Uterus (tissue), 2 donors: ENCODE data around the gene TBX21.

Experiments used
- POLR2A ChIP-seq, 2 donors: fragments of 450-650 bp; IDR thresholded peaks; one replicate each; pipeline ENCODE4 v1.6.1; 2016; ENCODE audit warnings: antibody characterized with exemption in 2 of 2, mild to moderate bottlenecking in 1 of 2, moderate library complexity in 1 of 2
- TF ChIP-seq, protein P1 (sequence below), 4 experiments: fragments of 200-600 bp in 2 of 4; fragments of 450-650 bp in 2 of 4; sonication (generic) in 2 of 4; IDR thresholded peaks; one replicate each; pipeline ENCODE4 v1.5.1; 2016 to 2019; ENCODE audit warnings: antibody characterized with exemption in 4 of 4, mild to moderate bottlenecking in 2 of 4, moderate library complexity in 1 of 4

DNA sequence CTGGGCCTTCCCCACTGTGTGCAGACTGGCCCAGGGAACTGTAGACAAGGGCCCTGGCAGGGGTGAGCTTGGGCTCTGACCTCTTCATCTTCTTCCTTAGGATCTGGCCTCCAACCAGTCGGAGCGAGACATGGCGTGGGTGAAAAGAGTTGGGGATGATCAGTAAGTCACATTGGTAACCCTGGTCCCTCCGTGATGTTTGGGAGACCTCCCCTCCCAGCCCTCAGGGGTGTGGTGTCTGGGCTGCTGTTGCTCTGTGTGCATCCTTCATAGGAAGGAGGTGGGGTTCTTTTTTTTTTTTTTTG is 33.5 kb upstream of the TBX21 start:
- TF ChIP-seq, protein P1, sequence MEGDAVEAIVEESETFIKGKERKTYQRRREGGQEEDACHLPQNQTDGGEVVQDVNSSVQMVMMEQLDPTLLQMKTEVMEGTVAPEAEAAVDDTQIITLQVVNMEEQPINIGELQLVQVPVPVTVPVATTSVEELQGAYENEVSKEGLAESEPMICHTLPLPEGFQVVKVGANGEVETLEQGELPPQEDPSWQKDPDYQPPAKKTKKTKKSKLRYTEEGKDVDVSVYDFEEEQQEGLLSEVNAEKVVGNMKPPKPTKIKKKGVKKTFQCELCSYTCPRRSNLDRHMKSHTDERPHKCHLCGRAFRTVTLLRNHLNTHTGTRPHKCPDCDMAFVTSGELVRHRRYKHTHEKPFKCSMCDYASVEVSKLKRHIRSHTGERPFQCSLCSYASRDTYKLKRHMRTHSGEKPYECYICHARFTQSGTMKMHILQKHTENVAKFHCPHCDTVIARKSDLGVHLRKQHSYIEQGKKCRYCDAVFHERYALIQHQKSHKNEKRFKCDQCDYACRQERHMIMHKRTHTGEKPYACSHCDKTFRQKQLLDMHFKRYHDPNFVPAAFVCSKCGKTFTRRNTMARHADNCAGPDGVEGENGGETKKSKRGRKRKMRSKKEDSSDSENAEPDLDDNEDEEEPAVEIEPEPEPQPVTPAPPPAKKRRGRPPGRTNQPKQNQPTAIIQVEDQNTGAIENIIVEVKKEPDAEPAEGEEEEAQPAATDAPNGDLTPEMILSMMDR (IDR thresholded peaks at IDR 0.05) = no peak
- no peak for TF ChIP-seq POLR2A (IDR thresholded peaks at IDR 0.05)
